Endometrial microvascular endothelial cells (primary cell): Measurements from ENCODE around the gene ZNF385B. TPM values are rescaled to one million over a fixed set of nuclear protein-coding genes. Genes with fewer than 3 reads are reported as not detected.
"Not testable (repeated sequence)": the region's sequence is repeated elsewhere in the genome, so short reads cannot be mapped to it uniquely, and the experiment has no call there.

Experiments used
- in situ Hi-C: cut with HindIII; loops from 2 replicates; pipeline ENCODE4 v1.10.0; 2017; ENCODE audit warnings: low sequenced_read_pairs, low pct_unique_long_range_greater_than_20kb; ENCODE audit errors: inconsistent ontology term
- total RNA-seq: library from RNA; depleted of rRNA; stranded (reverse); fragments of >200 nt; gene quantifications from one replicate; pipeline ENCODE4 v1.2.3, GENCODE V29; 2015; ENCODE audit errors: inconsistent ontology term

ZNF385B gene
- total RNA-seq, 1 donor from 2014 or later = not detected

GRCh38 chr2:179512281-179513035 lies 349.0 kb downstream of the ZNF385B start:
- in situ Hi-C loops = no loop called here

GRCh38 chr2:179511105-179511789 lies 350.2 kb downstream of the ZNF385B start:
- in situ Hi-C loops = no loop called here

- in situ Hi-C loops = no loop called here
These were observed 366.1 kb downstream of the ZNF385B start for GRCh38 chr2:179495315-179495714.

- in situ Hi-C loops = no loop called here
These were observed 372.8 kb downstream of the ZNF385B start for GRCh38 chr2:179488563-179488962.

- in situ Hi-C loops = no loop called here
These were observed 374.2 kb downstream of the ZNF385B start for GRCh38 chr2:179487010-179487731.

- in situ Hi-C loops = no loop called here
These were observed 378.3 kb downstream of the ZNF385B start for GRCh38 chr2:179483131-179483530.

GRCh38 chr2:179479947-179480346 lies 381.5 kb downstream of the ZNF385B start:
- in situ Hi-C loops = no loop called here

GRCh38 chr2:179478771-179479170 lies 382.6 kb downstream of the ZNF385B start:
- in situ Hi-C loops = no loop called here

- in situ Hi-C loops = no loop called here
These were observed 390.4 kb downstream of the ZNF385B start for GRCh38 chr2:179470992-179471391.

- in situ Hi-C loops = no loop called here
These were observed 391.3 kb downstream of the ZNF385B start for GRCh38 chr2:179470089-179470488.

- in situ Hi-C loops = no loop called here
These were observed 393.5 kb downstream of the ZNF385B start for GRCh38 chr2:179467960-179468359.

- in situ Hi-C loops = no loop called here
These were observed 394.3 kb downstream of the ZNF385B start for GRCh38 chr2:179467111-179467510.

GRCh38 chr2:179461420-179461819 lies 400.0 kb downstream of the ZNF385B start:
- in situ Hi-C loops = no loop called here

- in situ Hi-C loops = no loop called here
These were observed 401.1 kb downstream of the ZNF385B start for GRCh38 chr2:179460181-179460929.

- in situ Hi-C loops = not testable (repeated sequence)
These were observed 403.3 kb downstream of the ZNF385B start for GRCh38 chr2:179458113-179458512.

GRCh38 chr2:179455824-179456223 lies 405.6 kb downstream of the ZNF385B start:
- in situ Hi-C loops = no loop called here

GRCh38 chr2:179455172-179455524 lies 406.3 kb downstream of the ZNF385B start:
- in situ Hi-C loops = no loop called here

GRCh38 chr2:179454443-179455171 lies 406.8 kb downstream of the ZNF385B start:
- in situ Hi-C loops = no loop called here

GRCh38 chr2:179449010-179449409 lies 412.4 kb downstream of the ZNF385B start:
- in situ Hi-C loops = no loop called here
